Neuronal stem cell (in vitro differentiated cells): ENCODE results near the gene CCR9. TPM values are rescaled to one million over a fixed set of nuclear protein-coding genes. Genes with fewer than 3 reads are reported as not detected.
A peak's percentile ranks its signal among the peaks of the same experiment; 100 is the strongest.

Experiments used
- DNase-seq: peaks from one replicate; pipeline ENCODE4 v3.0.0-alpha.2; 2013; ENCODE audit warnings: low spot score
- H2AFZ ChIP-seq: one replicate; pipeline ENCODE4 v1.6.1; 2013; ENCODE audit warnings: mild to moderate bottlenecking, low read length, inconsistent platforms
- H2AK5ac ChIP-seq: 2 replicates; pipeline ENCODE4 v1.6.1; 2013; ENCODE audit warnings: low read depth, mild to moderate bottlenecking, inconsistent platforms, low read length, moderate library complexity, mixed read lengths
- H2BK120ac ChIP-seq: 2 replicates; pipeline ENCODE4 v1.6.1; 2013; ENCODE audit warnings: low read depth, mild to moderate bottlenecking, inconsistent platforms, low read length, moderate library complexity, mixed read lengths
- H2BK12ac ChIP-seq: one replicate; pipeline ENCODE4 v1.6.1; 2013; ENCODE audit warnings: low read length, inconsistent platforms
- H2BK15ac ChIP-seq: 2 replicates; pipeline ENCODE4 v1.6.1; 2013; ENCODE audit warnings: mild to moderate bottlenecking, low read length, inconsistent platforms, mixed read lengths
- H2BK5ac ChIP-seq: one replicate; pipeline ENCODE4 v1.6.1; 2013; ENCODE audit warnings: inconsistent platforms, mild to moderate bottlenecking, low read length, moderate library complexity
- H3K14ac ChIP-seq: one replicate; pipeline ENCODE4 v1.6.1; 2013; ENCODE audit warnings: low read length, inconsistent platforms
- H3K18ac ChIP-seq: 2 replicates; pipeline ENCODE4 v1.6.1; 2013; ENCODE audit warnings: low read length, inconsistent platforms
- H3K23ac ChIP-seq: 2 replicates; pipeline ENCODE4 v1.6.1; 2013; ENCODE audit warnings: low read depth, mild to moderate bottlenecking, mixed read lengths, low read length, inconsistent platforms; ENCODE audit not compliant: poor library complexity
- H3K27ac ChIP-seq: replicated peaks from 3 replicates; pipeline ENCODE4 v1.5.1; 2013; ENCODE audit warnings: low read length, inconsistent platforms
- H3K27me3 ChIP-seq, 3 experiments: 2 replicates each; pipeline ENCODE4 v1.6.1; 2013; ENCODE audit warnings: low read length in 3 of 3, mild to moderate bottlenecking in 2 of 3, inconsistent platforms in 1 of 3, low read depth in 1 of 3, mixed read lengths in 1 of 3, moderate library complexity in 1 of 3; ENCODE audit not compliant: control insufficient read depth in 3 of 3, insufficient read depth in 3 of 3
- H3K36me3 ChIP-seq, 2 donors: replicated peaks in 1 of 2; 2 replicates each; pipeline ENCODE4 v1.6.1; 2013; ENCODE audit warnings: low read length in 2 of 2; ENCODE audit not compliant: control insufficient read depth in 2 of 2, insufficient read depth in 2 of 2
- H3K4ac ChIP-seq: 2 replicates; pipeline ENCODE4 v1.6.1; 2013; ENCODE audit warnings: inconsistent platforms, mild to moderate bottlenecking, low read length, moderate library complexity
- H3K4me1 ChIP-seq, 2 donors: 1 replicate in 1 of 2; 2 replicates in 1 of 2; pipeline ENCODE4 v1.6.1; 2013; ENCODE audit warnings: low read length in 2 of 2, low read depth in 1 of 2; ENCODE audit not compliant: control insufficient read depth in 2 of 2, insufficient read depth in 1 of 2
- H3K4me2 ChIP-seq: one replicate; pipeline ENCODE4 v1.6.1; 2013; ENCODE audit warnings: mild to moderate bottlenecking, low read length, inconsistent platforms; ENCODE audit not compliant: insufficient read depth, poor library complexity, severe bottlenecking
- H3K4me3 ChIP-seq, 2 donors: 2 replicates each; pipeline ENCODE4 v1.5.1; 2013; ENCODE audit warnings: low read length in 2 of 2, mild to moderate bottlenecking in 2 of 2, inconsistent platforms in 1 of 2, moderate library complexity in 1 of 2
- H3K79me1 ChIP-seq: one replicate; pipeline ENCODE4 v1.6.1; 2013; ENCODE audit warnings: low read depth, mild to moderate bottlenecking, inconsistent platforms, low read length, moderate library complexity
- H3K9ac ChIP-seq: one replicate; pipeline ENCODE4 v1.6.1; 2013; ENCODE audit warnings: mild to moderate bottlenecking, low read depth, low read length, inconsistent platforms; ENCODE audit not compliant: poor library complexity
- H3K9me3 ChIP-seq, 2 donors: replicated peaks in 1 of 2; 2 replicates each; pipeline versions ENCODE3 to v1.6.1; 2013; ENCODE audit warnings: low read length in 2 of 2, mild to moderate bottlenecking in 2 of 2, inconsistent platforms in 1 of 2, low read depth in 1 of 2, mixed read lengths in 1 of 2, moderate library complexity in 1 of 2; ENCODE audit not compliant: control insufficient read depth in 2 of 2, insufficient read depth in 1 of 2
- H4K8ac ChIP-seq: one replicate; pipeline ENCODE4 v1.6.1; 2013; ENCODE audit warnings: low read depth, mild to moderate bottlenecking, inconsistent platforms, low read length, moderate library complexity
- H4K91ac ChIP-seq: one replicate; pipeline ENCODE4 v1.6.1; 2013; ENCODE audit warnings: low read length, low read depth, mild to moderate bottlenecking, inconsistent platforms; ENCODE audit not compliant: poor library complexity
- WGBS, 2 donors: extraction: QIAGEN DNeasy Blood & Tissue Kit; methylation state at CpG; one replicate each; pipeline ENCODE4 v1.1.7; 2013; ENCODE audit warnings: missing lambda C conversion rate in 2 of 2, mixed read lengths in 1 of 2; ENCODE audit not compliant: insufficient read length in 2 of 2, insufficient replicate concordance in 1 of 2; ENCODE audit errors: extremely low coverage in 2 of 2; 5-methylcytosine and 5-hydroxymethylcytosine counted together
- polyA plus RNA-seq, 2 experiments: library from polyadenylated mRNA; stranded (reverse); fragments of 200-250 nt; gene quantifications; one replicate each; pipeline ENCODE4 v1.2.3, GENCODE V29; 2013

The CCR9 gene
- polyA plus RNA-seq (2013, experiment 1 of 2) = not detected
- not detected for polyA plus RNA-seq (2013, experiment 2 of 2)

- no peak within 1 kb of the TSS for H2BK5ac ChIP-seq
- H3K14ac ChIP-seq = no peak within 1 kb of the TSS
- no peak within 1 kb of the TSS for H3K9ac ChIP-seq
- no peaks in the 10 kb centered on the region for H3K36me3 ChIP-seq
- no peaks in the 10 kb centered on the region for H3K9me3 ChIP-seq
- no peak within 1 kb of the TSS for H2BK12ac ChIP-seq
- no peak within 1 kb of the TSS for H4K91ac ChIP-seq
- H2AFZ ChIP-seq = no peak within 1 kb of the TSS
- no peak within 1 kb of the TSS for H2BK120ac ChIP-seq
- no peak within 1 kb of the TSS for H2AK5ac ChIP-seq
- H3K4me1 ChIP-seq = no peaks in the 10 kb centered on the region
- H3K4ac ChIP-seq = no peak within 1 kb of the TSS
- DNase-seq = no peak
- no peak within 1 kb of the TSS for H3K4me3 ChIP-seq
- no peak within 1 kb of the TSS for H3K18ac ChIP-seq
- H3K27me3 ChIP-seq = peaks cover 0 to 30% (median 0%) of the 10 kb centered on the region in 3 experiments
- no peaks in the 10 kb centered on the region for H3K79me1 ChIP-seq
- no CpG with 5 or more reads among the region's 9 CpGs for WGBS, 2 donors
- H2BK15ac ChIP-seq = no peak within 1 kb of the TSS
- no peak within 1 kb of the TSS for H4K8ac ChIP-seq
- no peak within 1 kb of the TSS for H3K4me2 ChIP-seq
- H3K23ac ChIP-seq = no peak within 1 kb of the TSS
- H3K27ac ChIP-seq = no peak within 1 kb of the TSS
Measured at GRCh38 chr3:45885979-45886705, at the start of gene CCR9. Gene CCR9 (plus strand): TSS chr3:45886543. CDS start chr3:45894934, 8,391 bp downstream.

DNA sequence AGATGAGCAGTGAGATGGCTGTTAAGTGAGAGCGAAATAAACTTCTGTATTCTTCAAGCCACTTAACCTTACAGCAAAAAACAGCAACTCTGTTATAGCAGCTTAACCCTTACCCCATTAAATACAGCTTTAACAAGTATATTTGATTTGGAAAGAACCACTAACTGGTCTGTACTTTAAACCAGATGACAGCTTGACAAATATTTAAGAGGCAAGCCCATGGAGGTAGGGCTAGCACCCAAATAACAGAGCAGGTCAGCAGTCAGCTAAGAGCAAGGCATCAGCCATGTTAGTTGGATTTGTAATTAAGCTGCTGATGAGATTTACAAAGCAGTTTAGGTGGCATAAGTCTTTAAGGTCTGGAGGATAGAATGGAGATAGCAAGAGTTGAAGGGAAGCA, 47.9 kb upstream of the CCR9 start:
- no peak for DNase-seq
- Histone ChIP-seq H4K91ac (no peak overlapping the region), H2BK12ac (no peak overlapping the region), H3K9me3 (no peaks in the 10 kb centered on the region), H2BK15ac (no peak overlapping the region), H3K9ac (no peak overlapping the region), H3K14ac (no peak overlapping the region), H3K36me3 (peaks cover 7 to 22% of the 10 kb centered on the region in 2 donors), H4K8ac (no peak overlapping the region), H3K4me3 (no peak overlapping the region), H3K4me1 (peaks cover 2 to 3% of the 10 kb centered on the region in 2 donors), H3K4me2 (no peak overlapping the region), H3K4ac (no peak overlapping the region), H3K27me3 (no peaks in the 10 kb centered on the region), H3K18ac (no peak overlapping the region), H2AK5ac (no peak overlapping the region), H2AFZ (no peak overlapping the region), H3K27ac (no peak overlapping the region), H3K79me1 (no peaks in the 10 kb centered on the region), H2BK5ac (no peak overlapping the region), H2BK120ac (no peak overlapping the region), H3K23ac (no peak overlapping the region)
- WGBS, 2 donors = no CpG with 5 or more reads among the region's 1 CpG

DNA sequence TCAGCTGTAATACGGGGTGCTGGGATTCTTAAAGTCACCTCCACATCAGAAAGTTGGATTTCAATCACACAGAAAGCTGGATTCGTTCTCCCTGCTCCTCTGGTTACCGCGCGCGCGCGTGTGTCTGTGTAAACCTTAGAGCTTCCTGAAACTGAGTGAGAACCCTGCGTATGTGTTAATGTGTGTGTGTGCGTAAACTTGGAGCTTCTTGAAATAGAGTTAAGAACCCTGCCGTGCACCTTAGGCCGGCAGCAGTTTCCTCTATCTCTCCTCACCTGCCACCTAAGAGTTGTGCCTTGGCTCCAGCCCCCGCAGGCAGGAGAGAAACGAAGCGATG, 45.0 kb upstream of the CCR9 start:
- no peak overlapping the region for H3K23ac ChIP-seq
- peaks cover 0 to 13% (median 3%) of the 10 kb centered on the region in 3 experiments for H3K27me3 ChIP-seq
- peak overlapping the region; percentile 65 to 96 for H3K4me3 ChIP-seq
- H3K79me1 ChIP-seq = no peaks in the 10 kb centered on the region
- H2AK5ac ChIP-seq = no peak overlapping the region
- no peak overlapping the region for H4K8ac ChIP-seq
- H3K4me2 ChIP-seq = peak overlapping the region; percentile 80
- H3K9ac ChIP-seq = peak overlapping the region; percentile 79
- H3K36me3 ChIP-seq = peaks cover 0 to 1% of the 10 kb centered on the region in 2 donors
- no peaks in the 10 kb centered on the region for H3K9me3 ChIP-seq
- H3K4ac ChIP-seq = no peak overlapping the region
- no peak overlapping the region for H2BK5ac ChIP-seq
- no peak overlapping the region for H2BK12ac ChIP-seq
- WGBS, 2 donors = no CpG with 5 or more reads among the region's 15 CpGs
- H3K4me1 ChIP-seq = peaks cover 2 to 3% of the 10 kb centered on the region in 2 donors
- no peak overlapping the region for H3K14ac ChIP-seq
- no peak overlapping the region for H3K27ac ChIP-seq
- no peak overlapping the region for H3K18ac ChIP-seq
- H4K91ac ChIP-seq = no peak overlapping the region
- peak overlapping the region; percentile 92 for H2AFZ ChIP-seq
- peak; percentile 12 for DNase-seq
- H2BK120ac ChIP-seq = no peak overlapping the region
- H2BK15ac ChIP-seq = no peak overlapping the region

DNA sequence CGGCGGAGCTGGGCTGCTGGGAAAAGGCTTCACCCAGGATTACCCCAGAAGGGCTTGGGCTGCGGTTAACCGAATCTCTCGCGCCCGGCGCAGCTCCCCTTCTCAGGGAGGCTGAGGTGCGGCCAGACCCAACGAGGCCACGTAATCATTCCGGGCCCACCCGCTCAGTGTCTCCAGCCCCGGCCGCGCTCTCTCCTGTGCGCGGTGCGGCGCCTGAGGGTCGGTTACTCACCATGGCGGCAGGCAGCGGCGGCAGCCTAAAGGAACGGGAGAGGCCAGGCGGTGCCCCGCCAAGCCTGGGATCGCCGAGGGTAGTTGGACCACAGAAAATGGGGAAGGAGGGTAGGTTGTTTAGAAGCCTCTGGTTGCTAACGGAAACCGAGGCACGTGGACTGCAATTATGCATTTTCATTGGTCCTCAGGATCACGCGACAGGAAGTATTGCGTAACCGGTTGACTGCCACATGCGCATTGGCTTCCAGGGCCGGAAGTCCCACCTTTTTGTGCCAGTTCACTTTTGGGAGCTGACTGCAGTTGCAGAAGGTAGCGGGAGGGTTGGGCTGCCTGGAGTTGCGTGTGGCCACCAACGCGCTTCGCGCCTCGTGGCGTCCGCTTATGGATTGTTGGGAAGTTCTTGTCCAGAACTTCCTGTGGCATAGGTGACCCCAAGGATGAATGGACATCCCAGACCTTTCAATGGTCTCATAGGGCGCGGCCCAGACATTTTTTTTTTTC, 44.4 kb upstream of the CCR9 start, which contains the start of gene LZTFL1:
Gene LZTFL1, minus strand, starts transcription at position 363 of the 735 bp plus-strand sequence. Its CDS starts 128 bp downstream, at position 235.
- Histone ChIP-seq H3K9ac (peak within 1 kb of the TSS; percentile 79), H3K4me1 (peaks cover 2 to 3% of the 10 kb centered on the region in 2 donors), H3K9me3 (no peaks in the 10 kb centered on the region), H3K4ac (no peak within 1 kb of the TSS), H2AK5ac (no peak within 1 kb of the TSS), H2BK15ac (no peak within 1 kb of the TSS), H3K4me2 (peak within 1 kb of the TSS; percentile 80), H3K79me1 (no peaks in the 10 kb centered on the region), H4K91ac (no peak within 1 kb of the TSS), H3K27ac (no peak within 1 kb of the TSS), H2BK5ac (no peak within 1 kb of the TSS), H3K23ac (no peak within 1 kb of the TSS), H2BK120ac (no peak within 1 kb of the TSS), H2AFZ (peak within 1 kb of the TSS; percentile 92), H2BK12ac (no peak within 1 kb of the TSS), H3K36me3 (peaks cover 0 to 1% of the 10 kb centered on the region in 2 donors), H4K8ac (no peak within 1 kb of the TSS), H3K14ac (no peak within 1 kb of the TSS), H3K18ac (peak within 1 kb of the TSS; percentile 22), H3K27me3 (peaks cover 0 to 15% (median 3%) of the 10 kb centered on the region in 3 experiments), H3K4me3 (peak within 1 kb of the TSS; percentile 65 to 96)
- peak; percentile 86 for DNase-seq
- no CpG with 5 or more reads among the region's 49 CpGs for WGBS, 2 donors
